Lower lobe of right lung (tissue), 2 donors: ENCODE results near the gene ABHD12B. TPM values are rescaled to one million over a fixed set of nuclear protein-coding genes. Genes with fewer than 3 reads are reported as not detected.
"Not testable (repeated sequence)": the region's sequence is repeated elsewhere in the genome, so short reads cannot be mapped to it uniquely, and the experiment has no call there.

Experiments used
- ATAC-seq, 2 donors: fragments of 200-7000 bp; cut with Tn5 transposase; one replicate each; pipeline ENCODE4 v1.9.1; 2020 to 2022; ENCODE audit warnings: mild to moderate bottlenecking in 2 of 2, moderate library complexity in 2 of 2
- DNase-seq: peaks from one replicate; pipeline ENCODE4 v3.0.0-alpha.2; 2020
- H3K27ac ChIP-seq: fragments of 200-600 bp; one replicate; pipeline ENCODE4 v1.8.0; 2022
- H3K27me3 ChIP-seq: fragments of 200-600 bp; one replicate; pipeline ENCODE4 v1.8.0; 2022; ENCODE audit warnings: low read depth
- H3K36me3 ChIP-seq: fragments of 200-600 bp; one replicate; pipeline ENCODE4 v1.8.0; 2022; ENCODE audit warnings: mild to moderate bottlenecking
- H3K4me1 ChIP-seq: fragments of 200-600 bp; one replicate; pipeline ENCODE4 v1.8.0; 2022
- H3K4me3 ChIP-seq: fragments of 200-600 bp; one replicate; pipeline ENCODE4 v1.8.0; 2022; ENCODE audit warnings: mild to moderate bottlenecking
- H3K9me3 ChIP-seq: fragments of 200-600 bp; one replicate; pipeline ENCODE4 v1.8.0; 2022
- CTCF ChIP-seq: fragments of 200-600 bp; IDR thresholded peaks from one replicate; pipeline ENCODE4 v1.8.0; 2022; ENCODE audit warnings: antibody characterized with exemption, mild to moderate bottlenecking
- intact Hi-C: fragments of 100-400 bp; cut with DNase I; formaldehyde crosslinking; loops from one replicate; pipeline ENCODE4 v1.11.0; 2022
- total RNA-seq: library from RNA; stranded (reverse); fragmentation: NEBNext Ultra II Directional; extraction: Animal tissue kit (Norgen Biotek cat#: 25700); gene quantifications from one replicate; pipeline ENCODE4 v1.2.1, GENCODE V29; 2021
- donor health status: DM: no; HTN: yes; CAD: no; lungs with severe emphysema.

The ABHD12B gene
- total RNA-seq, 1 donor from 2014 or later = not detected

GRCh38 chr14:50917449-50917848 lies 45.6 kb downstream of the ABHD12B start:
- intact Hi-C loops = no loop called here
- H3K36me3 ChIP-seq = peaks cover 71% of the 10 kb centered on the region
- no peak for ATAC-seq
- no peak for TF ChIP-seq CTCF
- H3K4me1 ChIP-seq = no peaks in the 10 kb centered on the region
- H3K27ac ChIP-seq = no peak overlapping the region
- H3K27me3 ChIP-seq = no peaks in the 10 kb centered on the region
- H3K9me3 ChIP-seq = no peaks in the 10 kb centered on the region
- DNase-seq = no peak
- no peak overlapping the region for H3K4me3 ChIP-seq

- H3K27ac ChIP-seq, ATAC-seq, H3K4me1 ChIP-seq, H3K9me3 ChIP-seq, H3K4me3 ChIP-seq, DNase-seq, intact Hi-C loops, H3K27me3 ChIP-seq: not testable (repeated sequence)
- peaks cover 70% of the 10 kb centered on the region for H3K36me3 ChIP-seq
These were observed 47.7 kb downstream of the ABHD12B start for GRCh38 chr14:50919524-50919923.

GRCh38 chr14:50920482-50921230 lies 48.8 kb downstream of the ABHD12B start:
- Histone ChIP-seq H3K27me3 (no peaks in the 10 kb centered on the region), H3K36me3 (peaks cover 58% of the 10 kb centered on the region), H3K27ac (no peak overlapping the region), H3K9me3 (no peaks in the 10 kb centered on the region), H3K4me1 (no peaks in the 10 kb centered on the region), H3K4me3 (no peak overlapping the region)
- DNase-seq (no peak), ATAC-seq (no peak)
- intact Hi-C loops = no loop called here
- TF ChIP-seq CTCF = no peak

GRCh38 chr14:50922803-50923202 lies 51.0 kb downstream of the ABHD12B start:
- no peak overlapping the region for H3K4me3 ChIP-seq
- no peak overlapping the region for H3K27ac ChIP-seq
- H3K36me3 ChIP-seq = peaks cover 37% of the 10 kb centered on the region
- intact Hi-C loops = no loop called here
- H3K9me3 ChIP-seq = no peaks in the 10 kb centered on the region
- no peaks in the 10 kb centered on the region for H3K4me1 ChIP-seq
- H3K27me3 ChIP-seq = no peaks in the 10 kb centered on the region
- ATAC-seq = no peak
- no peak for DNase-seq
- no peak for TF ChIP-seq CTCF

- Histone ChIP-seq H3K9me3 (no peaks in the 10 kb centered on the region), H3K4me3 (no peak overlapping the region), H3K27ac (no peak overlapping the region), H3K27me3 (no peaks in the 10 kb centered on the region), H3K36me3 (peaks cover 36% of the 10 kb centered on the region), H3K4me1 (no peaks in the 10 kb centered on the region)
- TF ChIP-seq CTCF = no peak
- ATAC-seq = no peak
- intact Hi-C loops = no loop called here
- no peak for DNase-seq
These were observed 52.4 kb downstream of the ABHD12B start for GRCh38 chr14:50924236-50924635.

GRCh38 chr14:50924843-50925242 lies 53.0 kb downstream of the ABHD12B start:
- ATAC-seq (no peak), DNase-seq (no peak)
- TF ChIP-seq CTCF = no peak
- intact Hi-C loops = no loop called here
- Histone ChIP-seq H3K4me1 (no peaks in the 10 kb centered on the region), H3K4me3 (no peak overlapping the region), H3K36me3 (peaks cover 42% of the 10 kb centered on the region), H3K27ac (no peak overlapping the region), H3K9me3 (no peaks in the 10 kb centered on the region), H3K27me3 (no peaks in the 10 kb centered on the region)
